ENCODE measurements around the gene NOSIP. TPM values are rescaled to one million over a fixed set of nuclear protein-coding genes. Genes with fewer than 3 reads are reported as not detected.

The NOSIP gene
- total RNA-seq, 4 donors from 2014 or later = 39.1 to 63.4 (median 49.0) TPM

DNA sequence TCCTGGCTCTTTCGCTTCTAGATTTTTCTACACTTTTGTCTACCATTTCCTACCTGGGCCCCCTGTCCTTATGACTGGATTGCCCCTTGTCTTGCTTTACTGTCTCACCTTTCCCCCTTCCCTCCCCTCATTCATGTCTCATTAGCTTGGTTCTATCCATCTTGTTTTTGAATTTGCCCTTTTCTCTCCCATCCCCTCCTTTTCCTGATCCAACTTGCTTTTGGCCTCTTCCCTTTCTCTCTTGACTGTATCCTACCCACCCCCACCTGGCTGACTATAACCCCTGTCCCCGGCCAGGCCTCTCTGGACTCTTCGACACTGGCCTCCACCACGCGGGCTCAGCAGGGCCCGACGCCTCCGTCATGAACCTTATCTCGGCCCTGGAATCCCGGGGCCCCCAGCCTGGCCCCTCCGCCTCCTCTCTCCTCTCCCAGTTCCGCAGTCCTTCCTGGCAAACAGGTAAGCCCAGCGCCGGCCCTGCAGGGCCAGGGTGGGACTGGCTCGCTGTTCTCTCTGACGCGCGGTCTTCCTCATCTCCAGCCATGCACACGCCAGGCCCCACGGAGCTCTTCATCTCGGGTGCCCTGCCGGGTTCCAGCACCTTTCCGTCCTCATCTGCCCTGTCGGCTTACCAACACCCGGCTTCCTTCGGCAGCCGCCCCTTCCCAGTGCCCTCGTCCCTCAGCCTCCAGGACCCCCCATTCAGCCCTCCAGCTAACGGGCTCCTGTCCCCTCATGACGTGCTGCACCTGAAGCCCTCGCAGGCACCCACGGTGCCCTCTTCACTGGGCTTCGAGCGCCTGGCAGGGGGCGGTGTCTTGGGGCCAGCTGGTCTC, 14.0 kb upstream of the NOSIP start:
- TF ChIP-seq, protein P1, sequence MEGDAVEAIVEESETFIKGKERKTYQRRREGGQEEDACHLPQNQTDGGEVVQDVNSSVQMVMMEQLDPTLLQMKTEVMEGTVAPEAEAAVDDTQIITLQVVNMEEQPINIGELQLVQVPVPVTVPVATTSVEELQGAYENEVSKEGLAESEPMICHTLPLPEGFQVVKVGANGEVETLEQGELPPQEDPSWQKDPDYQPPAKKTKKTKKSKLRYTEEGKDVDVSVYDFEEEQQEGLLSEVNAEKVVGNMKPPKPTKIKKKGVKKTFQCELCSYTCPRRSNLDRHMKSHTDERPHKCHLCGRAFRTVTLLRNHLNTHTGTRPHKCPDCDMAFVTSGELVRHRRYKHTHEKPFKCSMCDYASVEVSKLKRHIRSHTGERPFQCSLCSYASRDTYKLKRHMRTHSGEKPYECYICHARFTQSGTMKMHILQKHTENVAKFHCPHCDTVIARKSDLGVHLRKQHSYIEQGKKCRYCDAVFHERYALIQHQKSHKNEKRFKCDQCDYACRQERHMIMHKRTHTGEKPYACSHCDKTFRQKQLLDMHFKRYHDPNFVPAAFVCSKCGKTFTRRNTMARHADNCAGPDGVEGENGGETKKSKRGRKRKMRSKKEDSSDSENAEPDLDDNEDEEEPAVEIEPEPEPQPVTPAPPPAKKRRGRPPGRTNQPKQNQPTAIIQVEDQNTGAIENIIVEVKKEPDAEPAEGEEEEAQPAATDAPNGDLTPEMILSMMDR (IDR thresholded peaks at IDR 0.05; ENCODE audit: low read depth) = no peak

DNA sequence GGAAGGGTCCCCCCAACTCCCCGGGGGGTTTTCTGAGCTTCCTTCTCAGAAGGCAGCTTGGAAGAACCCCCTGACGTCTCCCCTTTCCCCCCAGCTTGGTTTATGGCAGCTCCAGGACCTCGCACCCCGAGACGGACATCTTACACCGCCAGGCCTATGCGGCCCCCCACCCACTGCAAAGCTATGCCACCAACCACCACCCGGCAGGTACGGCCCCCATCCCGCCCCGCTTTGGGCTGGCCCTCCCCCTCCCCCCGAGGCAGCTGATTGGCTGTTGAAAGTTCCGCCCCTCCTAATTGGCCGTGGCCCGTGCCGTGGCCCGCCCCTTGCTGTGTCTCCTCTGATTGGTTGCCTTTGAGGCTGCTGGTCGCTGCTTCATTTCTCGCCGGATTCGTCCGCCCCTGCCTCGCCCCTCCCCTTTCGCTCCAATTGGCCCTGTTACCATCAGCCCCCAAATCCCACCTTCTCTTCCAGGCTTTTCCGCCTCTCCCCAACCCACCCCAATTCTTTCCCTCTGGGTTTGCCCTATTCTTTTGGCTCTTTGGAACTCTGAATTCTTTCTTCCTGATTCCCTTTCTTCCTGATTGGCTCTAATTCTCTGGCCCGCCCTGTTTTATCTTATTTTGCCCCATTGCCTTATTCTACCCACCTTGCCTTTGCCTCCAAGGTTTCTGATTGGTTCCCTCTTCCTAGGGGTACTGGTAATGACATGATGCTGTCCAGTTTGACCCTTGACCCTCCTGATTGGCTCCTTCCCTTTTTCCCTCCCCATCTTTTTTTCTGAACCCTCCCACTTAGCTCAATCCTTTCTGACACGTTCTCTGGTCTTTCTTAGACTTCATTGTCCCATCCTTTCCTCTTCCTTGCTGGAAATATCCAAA, 13.1 kb upstream of the NOSIP start:
- TF ChIP-seq, protein P1 (IDR thresholded peaks at IDR 0.05; ENCODE audit: low read depth) = no peak

DNA sequence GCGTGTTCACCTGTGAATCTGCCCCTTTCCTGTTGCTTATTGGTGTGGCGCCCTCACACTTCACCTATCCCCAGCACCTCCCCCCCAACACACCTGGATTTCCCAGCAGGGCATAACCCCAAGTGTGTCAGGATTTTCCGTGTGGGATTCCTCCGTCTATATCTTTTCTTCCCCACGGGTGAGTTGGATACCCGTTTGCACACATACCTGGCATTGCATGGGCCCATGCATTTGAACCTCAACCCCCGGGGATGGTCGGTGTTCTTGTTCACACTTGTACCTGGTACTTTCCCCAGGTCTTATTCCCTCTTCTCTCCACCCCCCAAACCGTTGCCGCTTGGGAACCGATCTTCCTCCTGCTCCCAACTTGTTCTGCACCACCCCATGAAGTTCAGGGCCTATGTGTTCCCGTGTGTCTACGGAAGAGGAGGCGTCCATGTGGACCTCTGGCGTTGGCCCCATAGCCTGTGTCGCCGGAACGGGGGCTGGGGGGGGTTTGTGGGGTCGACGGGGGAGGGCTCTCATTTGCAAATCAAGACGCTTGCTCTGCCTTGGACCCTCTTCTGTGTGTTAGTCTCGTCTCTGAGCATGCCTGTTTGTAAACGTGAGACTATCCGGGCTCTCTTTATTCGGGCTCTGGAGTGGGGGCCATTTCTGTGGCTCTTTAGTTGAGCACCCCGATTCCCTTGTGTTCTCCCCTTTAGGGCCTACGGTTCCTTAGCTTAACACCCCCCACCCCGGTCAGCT, 12.3 kb upstream of the NOSIP start:
- TF ChIP-seq, protein P1 (IDR thresholded peaks at IDR 0.05; ENCODE audit: low read depth) = no peak

DNA sequence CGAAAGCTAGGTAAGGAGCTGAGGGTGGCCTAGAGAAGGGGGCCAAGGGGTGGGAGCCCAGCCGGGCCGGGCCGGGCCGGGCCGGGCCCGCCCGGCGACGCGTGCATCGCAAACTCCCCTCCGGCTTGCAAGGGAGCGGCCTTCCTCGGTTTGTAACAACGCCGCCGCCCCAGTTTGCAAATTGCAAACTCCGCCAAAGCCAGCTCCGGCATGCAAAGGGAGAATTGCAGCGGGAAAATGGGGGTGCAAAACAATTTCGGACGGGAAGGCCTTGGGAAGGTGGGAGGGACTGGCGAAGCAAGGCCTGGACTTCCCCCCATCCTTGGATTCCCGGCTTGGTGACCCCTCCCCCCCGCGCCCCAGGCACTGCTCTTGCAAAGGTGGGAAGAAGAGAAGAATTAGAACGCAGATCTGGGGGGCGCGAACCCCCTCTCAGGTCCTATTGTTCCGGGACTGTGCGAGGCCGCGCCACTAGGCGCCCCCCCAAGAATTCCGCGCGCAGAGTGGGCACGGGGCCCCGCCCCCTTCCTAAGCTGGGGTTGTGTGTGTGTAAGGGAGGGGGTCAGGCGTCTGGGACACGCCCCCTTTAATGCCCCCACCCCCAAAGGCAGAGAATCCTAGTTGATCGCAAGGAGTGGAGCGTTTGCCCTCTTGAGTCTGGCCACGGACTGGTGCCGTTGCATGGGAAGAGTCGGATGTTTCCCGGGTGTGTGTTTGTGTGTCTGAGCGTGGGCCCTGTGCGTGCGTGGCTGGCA, 11.6 kb upstream of the NOSIP start:
- TF ChIP-seq, protein P1 (IDR thresholded peaks at IDR 0.05; ENCODE audit: low read depth) = no peak

DNA sequence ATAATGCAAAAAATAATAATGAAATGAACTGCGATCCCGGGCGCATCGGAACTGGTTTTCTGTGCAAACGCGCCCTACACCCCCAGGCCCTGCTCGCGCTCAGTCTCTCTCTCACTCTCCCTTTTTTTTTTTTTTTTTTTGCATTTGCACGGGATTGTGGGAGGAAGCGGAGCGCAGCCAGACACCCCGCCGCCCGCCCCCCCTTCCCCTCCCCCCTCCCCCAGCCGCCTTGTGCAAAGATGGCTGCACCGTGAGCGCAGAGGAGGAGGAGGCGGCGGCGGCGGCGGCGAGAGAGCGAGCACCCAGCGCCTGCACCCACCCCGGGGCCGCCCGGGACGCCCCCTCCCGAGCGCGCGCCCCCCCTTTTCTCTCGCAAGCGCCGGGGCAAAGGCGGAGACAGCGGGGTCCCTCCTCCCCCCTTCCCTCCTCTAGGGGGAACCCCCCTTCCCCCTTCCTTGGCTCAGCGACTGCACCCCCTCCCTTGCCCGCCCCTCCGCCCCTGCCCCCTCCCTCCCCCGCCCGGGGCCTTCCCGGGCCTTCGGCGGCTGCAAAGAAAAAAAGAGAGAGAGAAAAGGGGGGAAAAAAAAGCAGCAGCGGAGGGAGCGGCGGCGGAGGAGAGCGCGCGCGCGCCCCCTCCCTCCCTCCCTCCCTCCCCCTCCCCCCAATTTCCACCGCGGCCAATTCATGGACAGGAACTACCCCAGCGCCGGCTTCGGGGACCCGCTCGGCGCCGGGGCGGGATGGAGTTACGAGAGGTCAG, 10.8 kb upstream of the NOSIP start, which contains the start of gene PRR12:
TSS of gene PRR12 (plus strand) at position 212 of the 760 bp plus-strand sequence. CDS start at position 685, 473 bp downstream.
- TF ChIP-seq, protein P1 (IDR thresholded peaks at IDR 0.05; ENCODE audit: low read depth) = no peak
